ENCODE data around the gene MTRR.

DNA sequence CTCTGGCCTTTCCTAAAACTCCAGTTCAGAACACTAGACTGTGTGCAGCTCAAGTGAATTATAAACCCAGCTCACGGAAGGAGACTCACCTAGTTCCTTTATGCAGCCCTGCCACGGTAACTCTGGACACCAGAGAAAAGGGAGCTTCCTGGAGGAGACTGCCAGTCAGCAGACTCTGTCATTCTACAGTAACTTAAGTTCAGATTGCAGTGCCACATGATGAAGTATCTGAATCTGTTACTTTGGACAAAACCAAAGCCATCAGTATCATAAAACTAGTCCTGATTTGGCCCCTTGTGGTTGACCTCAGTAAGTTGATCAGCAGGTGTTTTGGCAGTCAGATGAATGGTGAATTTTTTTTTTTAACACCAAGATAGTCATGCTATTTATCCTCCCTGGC is 2.7 kb downstream of the MTRR start:
- TF ChIP-seq, protein P1, sequence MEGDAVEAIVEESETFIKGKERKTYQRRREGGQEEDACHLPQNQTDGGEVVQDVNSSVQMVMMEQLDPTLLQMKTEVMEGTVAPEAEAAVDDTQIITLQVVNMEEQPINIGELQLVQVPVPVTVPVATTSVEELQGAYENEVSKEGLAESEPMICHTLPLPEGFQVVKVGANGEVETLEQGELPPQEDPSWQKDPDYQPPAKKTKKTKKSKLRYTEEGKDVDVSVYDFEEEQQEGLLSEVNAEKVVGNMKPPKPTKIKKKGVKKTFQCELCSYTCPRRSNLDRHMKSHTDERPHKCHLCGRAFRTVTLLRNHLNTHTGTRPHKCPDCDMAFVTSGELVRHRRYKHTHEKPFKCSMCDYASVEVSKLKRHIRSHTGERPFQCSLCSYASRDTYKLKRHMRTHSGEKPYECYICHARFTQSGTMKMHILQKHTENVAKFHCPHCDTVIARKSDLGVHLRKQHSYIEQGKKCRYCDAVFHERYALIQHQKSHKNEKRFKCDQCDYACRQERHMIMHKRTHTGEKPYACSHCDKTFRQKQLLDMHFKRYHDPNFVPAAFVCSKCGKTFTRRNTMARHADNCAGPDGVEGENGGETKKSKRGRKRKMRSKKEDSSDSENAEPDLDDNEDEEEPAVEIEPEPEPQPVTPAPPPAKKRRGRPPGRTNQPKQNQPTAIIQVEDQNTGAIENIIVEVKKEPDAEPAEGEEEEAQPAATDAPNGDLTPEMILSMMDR (IDR thresholded peaks at IDR 0.05; ENCODE audit: low read depth, low read length) = no peak
- no peak for TF ChIP-seq EZH2phosphoT487 (IDR thresholded peaks at IDR 0.05; ENCODE audit: low read depth)

Data from OCI-LY3 (cell line).